Measurements from ENCODE around the gene ART1.
A peak's percentile ranks its signal among the peaks of the same experiment; 100 is the strongest.

The ART1 gene

GRCh38 chr11:3662856-3663255 lies 17.9 kb downstream of the ART1 start:
- no peak for DNase-seq (ENCODE audit: low read depth, low spot score)
- H3K27ac ChIP-seq, result no peak overlapping the region

- no peak overlapping the region for H3K27ac ChIP-seq
- DNase-seq (ENCODE audit: low read depth, low spot score), result no peak
Observed at GRCh38 chr11:3664032-3664630, 19.2 kb downstream of the ART1 start.

DNA sequence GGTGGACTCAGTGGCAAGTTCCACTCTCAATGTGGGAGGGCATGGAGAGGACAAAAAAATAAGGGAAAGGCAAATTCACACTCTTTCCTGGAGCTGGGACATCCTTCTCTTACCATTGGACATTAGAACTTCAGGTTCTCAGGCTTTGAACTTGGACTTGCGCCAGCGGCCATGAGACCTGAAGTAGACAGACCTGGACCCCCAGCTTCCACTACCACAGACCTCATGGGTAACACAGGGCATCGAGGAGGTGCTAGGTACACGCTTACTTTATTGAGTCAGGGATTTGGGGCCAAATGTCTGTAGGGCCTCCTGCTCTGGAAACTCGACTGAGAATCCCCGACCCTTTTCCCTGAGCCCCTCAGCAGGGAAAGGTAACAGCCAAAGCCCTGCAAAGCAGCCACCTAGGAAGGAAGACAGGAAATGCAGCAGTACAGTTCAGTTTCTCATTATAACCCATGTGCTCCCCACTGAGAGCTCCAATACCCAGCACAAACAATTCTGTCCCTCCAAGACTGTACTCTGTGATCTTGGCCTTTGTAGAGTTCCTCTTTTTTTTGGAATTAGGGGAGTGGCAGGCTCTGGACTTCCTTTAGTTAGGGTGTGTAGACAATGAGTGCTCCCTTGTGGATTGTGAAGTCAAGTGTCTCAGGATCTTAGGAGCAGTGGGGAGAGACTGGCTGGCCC lies 20.6 kb downstream of the ART1 start:
- H3K27ac ChIP-seq, result no peak overlapping the region
- no peak for DNase-seq (ENCODE audit: low read depth, low spot score)

DNA sequence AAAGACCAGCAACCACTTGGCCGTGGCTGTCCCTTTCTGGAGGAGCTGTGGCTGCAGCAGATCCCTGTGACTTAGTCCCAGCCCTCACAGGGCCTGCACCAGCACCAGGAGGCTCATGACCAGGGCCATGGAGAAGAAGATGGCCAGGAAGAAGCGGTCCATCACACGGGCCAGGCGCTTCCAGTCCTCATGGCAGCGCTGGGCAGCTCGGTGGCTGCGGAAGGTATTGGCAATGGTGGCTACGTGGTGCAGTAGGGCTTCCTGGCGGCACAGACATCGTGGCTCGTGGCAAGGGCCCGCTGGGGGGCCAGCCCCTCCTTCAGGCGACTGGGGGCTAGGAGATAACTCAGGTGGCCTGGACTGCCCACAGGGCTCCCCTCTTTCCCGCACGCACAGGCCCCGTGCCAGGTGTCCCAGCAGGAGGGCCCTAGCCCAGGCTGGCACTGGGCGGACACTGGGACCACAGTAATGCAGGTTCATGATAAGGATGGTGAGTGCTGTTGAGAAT lies 21.1 kb downstream of the ART1 start:
- no peak overlapping the region for H3K27ac ChIP-seq

GRCh38 chr11:3667149-3668035 lies 22.5 kb downstream of the ART1 start:
- H3K27ac ChIP-seq, result no peak overlapping the region
- no peak for DNase-seq (ENCODE audit: low read depth, low spot score)

More for the DNA sequence above, 21.1 kb downstream of the ART1 start:
- no peak for DNase-seq (ENCODE audit: low read depth, low spot score)

DNA sequence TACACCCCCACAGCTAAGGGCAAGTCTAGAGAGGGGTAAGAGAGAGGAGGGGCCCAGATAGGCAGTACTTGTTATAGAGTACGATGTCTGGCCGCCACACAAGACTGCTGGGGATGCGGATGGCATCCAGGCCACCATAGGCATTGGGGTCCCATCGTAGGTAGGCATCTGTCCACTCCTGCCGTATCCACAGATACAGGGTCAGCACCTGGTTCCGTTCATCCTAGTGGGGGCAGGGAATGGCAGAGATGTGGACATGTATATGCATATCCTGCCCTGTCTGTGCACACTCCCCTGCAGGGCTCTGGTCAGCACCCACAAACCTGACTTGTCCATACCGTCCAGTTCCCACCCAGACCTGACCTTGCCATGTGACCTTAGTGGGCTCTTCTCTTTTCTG lies 24.2 kb downstream of the ART1 start:
- DNase-seq (ENCODE audit: low read depth, low spot score), result no peak
- no peak overlapping the region for H3K27ac ChIP-seq

- DNase-seq (ENCODE audit: low read depth, low spot score), result no peak
- no peak overlapping the region for H3K27ac ChIP-seq
Observed at GRCh38 chr11:3669742-3670183, 24.8 kb downstream of the ART1 start.

GRCh38 chr11:3671334-3672254 lies 26.7 kb downstream of the ART1 start, which contains the start of gene CHRNA10:
CHRNA10 (minus strand) TSS chr11:3671384; CDS start chr11:3671312, 72 bp downstream.
- no peak for DNase-seq (ENCODE audit: low read depth, low spot score)
- no peak within 1 kb of the TSS for H3K27ac ChIP-seq

- peak overlapping the region; percentile 45 for H3K27ac ChIP-seq
- DNase-seq (ENCODE audit: low read depth, low spot score), result peak; percentile 70
Observed at GRCh38 chr11:3674189-3674588, 29.3 kb downstream of the ART1 start.

GRCh38 chr11:3675971-3676370 lies 31.0 kb downstream of the ART1 start:
- no peak overlapping the region for H3K27ac ChIP-seq
- no peak for DNase-seq (ENCODE audit: low read depth, low spot score)

GRCh38 chr11:3679077-3679476 lies 34.1 kb downstream of the ART1 start:
- no peak for DNase-seq (ENCODE audit: low read depth, low spot score)
- H3K27ac ChIP-seq, result no peak overlapping the region

DNA sequence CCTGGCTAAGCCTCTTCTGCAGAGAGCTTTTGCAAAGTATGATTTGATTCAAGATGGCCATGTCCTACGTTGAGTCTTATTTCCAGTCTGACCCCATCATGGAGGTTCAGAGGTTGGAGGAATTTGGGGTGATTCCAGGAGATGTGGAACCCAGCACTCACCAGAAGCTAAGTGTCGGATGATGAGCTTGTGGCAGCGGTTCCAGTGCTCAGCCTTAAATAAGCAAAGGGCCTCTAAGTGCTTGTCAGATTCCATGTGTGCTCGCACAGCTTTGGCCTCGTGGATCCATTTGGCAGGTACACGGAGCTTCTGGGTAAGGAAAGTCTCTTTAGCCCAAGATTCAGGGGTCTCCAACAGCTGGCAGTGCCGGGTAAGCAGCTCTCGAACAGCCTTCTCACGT lies 38.1 kb downstream of the ART1 start:
- DNase-seq (ENCODE audit: low read depth, low spot score), result no peak
- no peak overlapping the region for H3K27ac ChIP-seq

GRCh38 chr11:3684129-3684818 lies 39.3 kb downstream of the ART1 start:
- no peak for DNase-seq (ENCODE audit: low read depth, low spot score)
- H3K27ac ChIP-seq, result no peak overlapping the region

- DNase-seq (ENCODE audit: low read depth, low spot score), result no peak
- no peak overlapping the region for H3K27ac ChIP-seq
Observed at GRCh38 chr11:3684819-3685172, 39.9 kb downstream of the ART1 start.

- no peak overlapping the region for H3K27ac ChIP-seq
- DNase-seq (ENCODE audit: low read depth, low spot score), result no peak
Observed at GRCh38 chr11:3685923-3686322, 41.0 kb downstream of the ART1 start.

DNA sequence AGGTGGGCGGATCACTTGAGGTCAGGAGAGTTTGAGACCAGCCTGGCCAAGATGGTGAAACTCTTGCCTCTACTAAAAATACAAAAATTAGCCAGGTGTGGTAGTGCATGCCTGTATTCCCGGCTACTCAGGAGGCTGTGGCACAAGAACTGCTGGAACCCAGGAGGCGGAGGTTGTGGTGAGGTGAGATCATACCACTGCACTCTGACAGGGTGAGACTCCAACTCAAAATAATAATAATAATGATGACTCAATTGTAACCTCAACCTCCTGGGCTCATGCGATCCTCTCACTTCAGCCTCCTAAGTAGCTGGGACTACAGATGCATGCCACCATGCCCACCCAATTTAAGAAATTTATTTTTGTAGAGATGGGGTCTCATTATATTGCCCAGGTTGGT lies 41.8 kb downstream of the ART1 start:
- DNase-seq (ENCODE audit: low read depth, low spot score), result no peak
- no peak overlapping the region for H3K27ac ChIP-seq

- no peak for DNase-seq (ENCODE audit: low read depth, low spot score)
- no peak overlapping the region for H3K27ac ChIP-seq
Observed at GRCh38 chr11:3700410-3700809, 55.5 kb downstream of the ART1 start.

DNA sequence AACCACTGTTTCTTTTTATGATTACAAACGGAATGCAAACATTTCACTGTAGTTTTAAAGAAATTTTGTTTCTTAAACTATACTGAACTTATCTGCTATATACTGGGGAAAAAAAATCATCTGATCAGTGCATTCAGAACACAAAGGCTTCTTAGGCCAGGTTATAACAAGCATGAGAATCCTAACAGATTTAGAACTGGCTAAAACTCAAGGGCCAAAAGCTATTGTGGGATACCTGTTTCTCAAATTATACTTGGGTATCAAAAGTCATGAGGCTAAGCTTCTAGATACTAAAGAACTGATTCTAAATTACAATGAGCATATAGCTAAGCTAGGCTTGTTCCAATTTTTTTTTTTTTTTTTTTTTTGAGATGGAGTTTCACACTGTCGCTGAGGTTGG lies 56.0 kb downstream of the ART1 start:
- H3K27ac ChIP-seq, result no peak overlapping the region
- no peak for DNase-seq (ENCODE audit: low read depth, low spot score)

- H3K27ac ChIP-seq, result no peak overlapping the region
- DNase-seq (ENCODE audit: low read depth, low spot score), result no peak
Observed at GRCh38 chr11:3703383-3703782, 58.5 kb downstream of the ART1 start.

Data from epithelial cell of prostate (primary cell).